Fibroblast of the conjunctiva (primary cell): ENCODE results near the gene PRPF4.

Experiments
- DNase-seq: peaks from one replicate; pipeline ENCODE4 v3.0.0-alpha.2; 2010; ENCODE audit warnings: low read depth

Gene PRPF4

DNA sequence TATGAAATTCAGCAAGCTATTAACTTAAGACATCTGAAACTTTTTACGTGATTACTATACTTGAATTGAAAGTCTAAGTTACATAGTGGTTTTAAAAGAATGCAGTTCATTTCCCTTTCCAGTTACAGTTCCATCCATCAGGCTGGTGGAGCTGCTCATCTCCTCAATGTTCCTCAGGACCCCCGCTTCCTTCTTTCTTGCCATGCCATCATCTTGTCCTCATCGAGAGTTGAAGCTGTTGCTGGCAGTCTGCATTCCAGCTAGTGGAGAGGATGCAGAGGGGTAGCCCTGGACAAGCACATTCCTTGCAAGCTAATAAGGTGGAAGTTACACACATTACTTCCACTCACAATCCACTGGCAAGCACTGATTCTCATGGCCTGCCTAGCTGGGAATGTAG is 36.5 kb downstream of the PRPF4 start:
- no peak for DNase-seq

DNA sequence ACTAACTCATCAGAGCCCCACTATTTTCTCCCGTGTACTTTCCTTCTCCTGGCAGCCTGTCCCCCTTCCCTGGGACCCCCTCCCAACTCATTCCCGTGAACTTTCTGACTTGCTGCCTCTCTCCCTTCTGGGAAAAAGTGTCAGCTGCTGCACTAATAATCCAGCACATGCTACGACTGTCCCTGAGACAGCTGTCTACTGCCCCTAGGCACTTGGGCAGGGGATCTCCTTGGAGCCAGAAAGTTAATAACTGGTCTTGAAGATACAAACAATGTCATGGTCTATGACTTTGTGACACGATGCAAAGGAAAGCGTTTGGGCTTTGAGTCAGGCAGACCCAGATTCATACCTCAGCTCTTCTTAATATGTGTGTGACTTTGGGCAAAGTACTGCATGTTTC is 37.8 kb downstream of the PRPF4 start:
- no peak for DNase-seq

DNA sequence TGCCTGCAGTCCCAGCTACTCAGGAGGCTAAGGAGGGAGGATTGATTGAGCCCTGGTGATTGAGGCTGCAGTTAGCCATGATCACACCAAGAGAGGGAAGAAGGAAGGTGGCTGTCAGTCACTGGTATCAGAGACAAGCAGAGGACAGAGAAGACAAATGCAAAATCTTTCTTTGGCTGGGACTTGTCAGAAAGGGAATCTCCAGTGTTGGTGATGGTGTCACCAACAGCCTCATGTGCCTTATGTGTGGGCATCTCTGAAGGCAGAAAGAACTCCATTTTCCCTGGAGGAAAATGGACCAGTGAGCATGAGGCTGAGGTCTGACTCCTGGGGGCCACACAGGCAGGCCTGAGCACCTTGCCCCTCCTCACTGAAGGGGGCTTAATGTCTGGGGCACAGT is 39.8 kb downstream of the PRPF4 start:
- no peak for DNase-seq

DNA sequence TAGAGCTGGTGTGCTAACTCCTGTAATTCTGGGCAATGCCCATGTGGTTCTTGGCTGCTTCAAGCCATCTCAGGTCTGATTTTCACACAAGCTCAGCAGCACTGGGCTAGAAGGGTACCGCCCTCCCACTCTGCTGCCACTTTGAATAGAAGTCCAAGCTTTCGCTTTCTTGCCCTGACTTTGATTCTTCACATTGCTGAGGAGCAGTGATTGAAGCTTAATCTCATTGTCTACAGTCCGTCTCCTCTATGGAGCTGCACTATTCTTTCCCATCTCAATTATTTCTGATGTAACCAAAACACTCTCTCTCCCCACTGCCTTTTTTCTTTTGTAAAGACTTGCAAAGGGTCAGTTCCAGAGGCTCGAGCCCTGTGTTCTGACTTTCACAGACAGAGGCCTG is 40.6 kb downstream of the PRPF4 start:
- DNase-seq: no peak

DNA sequence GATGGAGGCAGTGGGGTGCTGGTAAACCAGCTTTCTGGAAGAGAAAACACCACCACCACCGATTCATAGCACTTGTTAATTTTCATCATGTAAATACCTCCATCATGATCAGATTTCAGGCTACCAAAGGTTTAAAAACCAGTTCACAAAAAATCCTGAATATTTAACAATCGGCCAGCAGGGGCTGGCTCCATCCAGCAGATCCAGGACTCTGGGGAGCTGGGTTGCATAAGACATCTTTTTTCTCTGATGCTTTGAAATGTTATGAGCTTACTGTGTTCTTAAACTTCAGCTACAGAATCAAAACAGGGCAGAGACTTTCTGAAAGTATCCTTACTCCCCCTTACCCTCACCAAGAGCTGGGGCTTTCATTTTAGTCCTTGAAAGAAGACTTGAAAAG is 42.3 kb downstream of the PRPF4 start:
- DNase-seq: no peak

DNA sequence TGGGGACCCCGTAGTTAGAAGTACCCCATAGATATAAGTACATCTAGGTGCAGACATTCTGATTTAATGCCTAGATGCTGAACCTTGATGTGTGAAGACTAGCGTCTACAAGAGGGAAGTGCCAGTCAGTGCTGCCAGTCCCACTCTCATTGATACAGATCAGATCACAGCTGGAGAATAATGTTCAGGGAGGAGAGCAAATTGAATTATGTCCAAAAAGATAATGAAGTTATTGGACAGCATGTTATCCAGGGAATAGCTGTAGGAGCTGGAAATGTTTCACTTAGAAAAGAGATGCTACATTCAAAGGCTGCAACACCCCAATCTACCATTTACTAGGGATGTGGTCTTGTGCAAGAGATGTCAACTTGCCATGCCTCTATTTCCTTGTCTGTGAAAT is 43.6 kb downstream of the PRPF4 start:
- no peak for DNase-seq

DNA sequence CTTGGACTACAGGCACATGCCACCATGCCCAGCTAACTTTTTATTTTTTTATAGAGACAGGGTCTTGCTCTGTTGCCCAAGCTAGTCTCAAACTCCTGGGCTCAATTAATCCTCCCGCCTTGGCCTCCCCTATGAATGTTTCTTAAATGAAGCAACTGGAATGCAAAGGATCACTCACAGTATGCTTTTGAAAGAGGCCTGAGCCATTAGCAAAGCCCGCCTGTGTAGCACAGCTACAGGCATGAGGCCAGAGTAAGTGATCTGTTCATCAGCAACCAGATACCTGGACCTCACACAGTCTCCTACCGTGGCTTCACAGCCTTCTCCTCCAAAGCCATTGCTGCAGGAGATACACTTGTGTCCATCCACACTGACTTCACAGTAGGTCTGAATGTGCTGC is 44.6 kb downstream of the PRPF4 start:
- DNase-seq: no peak

DNA sequence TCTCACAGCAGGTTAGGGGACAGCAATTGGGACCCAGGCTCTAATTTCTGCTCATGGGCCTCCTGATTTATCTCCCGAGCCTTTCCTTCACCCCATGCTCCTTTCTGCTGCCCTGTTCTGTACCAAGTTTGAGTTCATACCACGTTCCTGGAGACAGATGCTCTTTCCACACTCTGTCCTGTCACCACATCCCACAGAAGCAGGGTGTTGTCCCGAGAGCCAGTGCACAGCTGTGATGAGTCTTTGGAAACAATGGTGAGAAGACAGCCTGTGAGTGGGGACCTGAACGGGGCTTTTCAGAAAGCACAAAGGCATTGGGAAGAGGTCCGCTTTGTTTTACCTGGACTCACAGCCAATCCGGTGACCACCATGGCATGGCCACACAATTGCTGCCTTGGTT is 47.2 kb downstream of the PRPF4 start:
- DNase-seq: no peak

DNA sequence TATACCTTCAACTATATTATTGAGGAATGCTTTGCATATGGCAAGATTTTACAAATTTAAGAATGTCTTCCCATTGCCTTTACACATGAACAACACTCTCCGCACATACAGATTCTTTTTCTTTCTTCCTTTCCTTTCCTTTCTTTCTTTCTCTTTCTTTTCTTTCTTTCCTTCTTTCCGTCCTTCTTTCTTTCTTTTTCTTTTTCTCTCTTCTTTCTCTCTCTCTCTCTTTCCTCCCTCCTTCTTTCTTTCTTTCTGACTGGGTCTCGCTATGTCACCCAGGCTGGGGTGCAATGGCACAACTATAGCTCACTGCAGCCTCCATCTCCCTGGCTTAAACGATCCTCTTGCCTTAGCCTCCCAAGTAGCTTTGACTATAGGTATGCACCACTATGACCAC is 50.8 kb downstream of the PRPF4 start:
- DNase-seq: no peak

DNA sequence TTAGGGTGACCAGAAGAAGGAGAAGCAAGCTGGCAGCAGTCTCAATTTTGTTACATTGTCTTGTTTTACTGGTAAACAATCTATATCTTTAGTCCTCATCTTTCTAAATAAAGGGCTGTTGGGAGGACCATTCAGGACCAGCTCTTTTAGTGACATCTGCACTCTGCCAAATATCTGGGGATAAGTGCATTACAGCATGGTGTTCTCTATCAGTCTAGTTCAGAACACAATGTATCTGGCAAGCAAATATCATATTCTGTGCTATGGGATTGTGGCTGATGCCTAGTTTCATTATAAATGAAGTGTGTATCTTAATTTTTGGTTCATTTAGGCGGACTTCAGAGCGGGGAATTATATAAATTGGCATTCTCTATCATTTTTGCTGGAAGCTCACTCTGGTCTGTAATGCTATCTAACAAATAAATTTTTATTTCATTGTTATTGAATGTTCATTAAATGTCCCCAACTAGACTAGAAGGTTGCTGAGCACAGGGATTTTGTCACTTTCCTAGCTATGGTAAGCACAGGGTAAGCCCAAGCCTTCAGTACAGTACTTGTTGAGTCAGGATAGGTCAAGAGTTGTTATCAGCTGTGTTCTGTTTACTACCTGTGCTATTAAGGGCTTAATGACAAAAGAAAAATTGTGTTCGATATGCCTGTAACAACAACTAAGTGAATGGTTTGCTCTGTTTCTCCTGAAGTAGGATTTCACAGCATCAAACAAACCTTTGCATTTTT is 52.8 kb downstream of the PRPF4 start:
- no peak for DNase-seq

DNA sequence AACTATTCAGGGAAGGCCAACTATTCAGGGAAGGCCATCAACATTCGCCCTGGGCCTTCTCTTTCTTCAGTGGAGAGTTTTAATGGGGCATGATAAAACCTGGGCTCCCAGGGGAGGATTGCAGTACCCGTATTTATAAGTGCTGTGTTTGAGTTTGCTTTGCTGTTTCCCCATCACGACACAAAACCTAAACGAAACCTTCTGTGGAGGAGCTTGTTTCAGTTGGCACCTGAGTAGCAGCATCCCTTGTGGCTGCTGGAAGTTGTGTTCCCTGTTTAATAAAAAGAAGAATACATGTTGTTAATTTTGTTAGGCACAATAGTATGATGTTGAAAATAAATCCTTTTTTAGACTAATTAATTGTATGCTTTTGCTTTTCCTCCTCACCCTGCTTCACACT is 56.3 kb downstream of the PRPF4 start:
- DNase-seq: no peak

DNA sequence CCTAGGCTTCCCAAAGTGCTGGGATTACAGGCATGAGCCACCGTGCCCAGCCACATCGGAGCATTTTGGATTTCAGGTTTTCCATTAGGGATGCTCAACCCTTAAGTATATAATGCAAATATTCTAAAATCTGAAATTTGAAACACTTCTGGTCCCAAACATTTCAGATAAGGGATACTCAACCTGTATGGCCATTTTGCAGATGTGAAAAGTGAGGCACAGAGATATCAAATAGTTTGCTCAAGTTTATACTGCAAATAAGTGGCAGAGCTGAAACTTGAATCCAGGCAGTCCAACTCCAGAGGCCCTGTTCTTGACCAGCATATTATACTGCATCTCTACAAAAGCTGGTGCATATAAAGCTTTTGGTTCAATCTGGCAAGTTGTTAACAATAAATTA is 62.3 kb downstream of the PRPF4 start:
- DNase-seq: no peak

DNA sequence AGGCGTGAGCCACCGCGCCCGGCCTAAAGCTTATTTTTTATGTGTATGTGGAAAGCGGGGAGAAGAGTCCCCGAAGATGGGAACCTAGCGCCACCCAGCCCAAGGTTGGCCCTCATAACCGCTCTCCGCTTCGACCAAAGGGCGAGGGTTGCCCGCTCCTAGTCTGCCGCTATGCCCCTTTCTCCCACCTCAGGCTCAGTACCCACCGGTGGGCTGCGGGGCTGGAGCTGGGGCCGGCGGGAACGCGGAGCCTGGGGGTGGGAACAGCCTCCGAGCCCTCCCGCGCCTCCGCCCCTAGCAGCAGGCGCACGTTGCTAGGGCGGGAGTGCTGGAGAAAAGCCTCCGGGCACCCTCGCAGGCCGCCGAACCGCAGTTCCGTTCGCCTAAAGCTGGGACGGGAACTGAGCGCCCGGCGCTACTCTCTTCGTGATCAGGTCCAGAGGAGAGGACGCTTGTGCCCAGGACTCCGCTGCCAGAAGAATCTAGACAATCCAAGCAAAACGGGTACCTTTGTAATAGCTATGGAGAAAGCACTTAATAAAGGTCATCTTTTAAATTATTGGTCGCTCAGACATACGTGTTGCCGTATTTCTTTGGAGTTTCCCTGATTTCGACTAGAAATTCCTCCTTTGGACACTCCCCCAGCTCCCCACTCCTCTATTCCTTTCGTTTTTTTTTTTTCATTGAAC is 64.7 kb downstream of the PRPF4 start, which contains the start of gene WDR31:
Gene WDR31 (minus strand): TSS at position 265 of the 689 bp plus-strand sequence. CDS start 8,253 bp downstream, outside the sequence.
- DNase-seq: peak; percentile 75

DNA sequence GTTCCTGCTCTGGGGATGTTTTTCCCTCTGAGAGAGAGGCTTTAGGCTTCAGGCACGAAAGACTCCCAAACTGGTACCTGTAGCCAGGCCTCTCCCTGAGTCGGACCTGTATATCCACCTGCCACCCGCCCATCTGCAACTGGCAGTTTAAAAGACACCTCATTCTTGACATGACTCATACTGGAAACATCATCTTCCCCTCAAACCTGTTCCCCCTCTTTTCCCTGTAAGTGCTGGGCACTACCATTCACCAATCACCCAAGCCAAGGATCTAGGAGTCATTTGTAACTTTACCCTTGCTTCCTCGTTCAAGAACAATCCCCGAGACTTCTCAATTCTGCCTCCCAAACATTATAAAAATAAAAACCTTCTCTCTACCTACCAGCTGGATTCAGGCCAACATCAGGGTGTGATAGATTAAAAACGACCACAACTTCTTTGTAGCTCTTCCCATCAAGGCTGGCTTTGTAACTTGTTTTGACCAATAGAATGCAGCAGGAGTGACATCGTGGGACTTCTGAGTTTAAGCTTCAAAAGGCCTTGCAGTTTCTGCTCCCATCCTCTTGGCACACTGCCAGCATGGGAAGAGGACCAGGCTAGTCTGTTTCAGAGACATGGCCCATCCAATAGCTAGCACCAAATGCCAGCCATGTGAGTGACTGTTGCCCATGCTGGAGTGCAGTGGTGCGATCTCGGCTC is 66.4 kb downstream of the PRPF4 start:
- DNase-seq: no peak
